ENCODE results near the gene TMPRSS15.

GRCh38 chr21:18274370-18274769 lies 129.2 kb downstream of the TMPRSS15 start:
- no peak for TF ChIP-seq EZH2 (IDR thresholded peaks at IDR 0.05; ENCODE audit: insufficient read depth, low read length)
- TF ChIP-seq, protein P1, sequence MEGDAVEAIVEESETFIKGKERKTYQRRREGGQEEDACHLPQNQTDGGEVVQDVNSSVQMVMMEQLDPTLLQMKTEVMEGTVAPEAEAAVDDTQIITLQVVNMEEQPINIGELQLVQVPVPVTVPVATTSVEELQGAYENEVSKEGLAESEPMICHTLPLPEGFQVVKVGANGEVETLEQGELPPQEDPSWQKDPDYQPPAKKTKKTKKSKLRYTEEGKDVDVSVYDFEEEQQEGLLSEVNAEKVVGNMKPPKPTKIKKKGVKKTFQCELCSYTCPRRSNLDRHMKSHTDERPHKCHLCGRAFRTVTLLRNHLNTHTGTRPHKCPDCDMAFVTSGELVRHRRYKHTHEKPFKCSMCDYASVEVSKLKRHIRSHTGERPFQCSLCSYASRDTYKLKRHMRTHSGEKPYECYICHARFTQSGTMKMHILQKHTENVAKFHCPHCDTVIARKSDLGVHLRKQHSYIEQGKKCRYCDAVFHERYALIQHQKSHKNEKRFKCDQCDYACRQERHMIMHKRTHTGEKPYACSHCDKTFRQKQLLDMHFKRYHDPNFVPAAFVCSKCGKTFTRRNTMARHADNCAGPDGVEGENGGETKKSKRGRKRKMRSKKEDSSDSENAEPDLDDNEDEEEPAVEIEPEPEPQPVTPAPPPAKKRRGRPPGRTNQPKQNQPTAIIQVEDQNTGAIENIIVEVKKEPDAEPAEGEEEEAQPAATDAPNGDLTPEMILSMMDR (IDR thresholded peaks at IDR 0.05; ENCODE audit: insufficient read depth, low read depth, low read length): no peak
